IPS-NIHi7 (cell line): ENCODE measurements around the gene GHITM.

Experiments used
- DNase-seq: peaks from one replicate; pipeline ENCODE4 v3.0.0; 2012; ENCODE audit warnings: mixed read lengths; ENCODE audit errors: extremely low spot score

Gene GHITM

GRCh38 chr10:84200537-84201243 lies 61.4 kb downstream of the GHITM start:
- DNase-seq, result no peak

- DNase-seq, result peak; percentile 43
Observed at GRCh38 chr10:84201244-84201606, 61.9 kb downstream of the GHITM start.

- no peak for DNase-seq
Observed at GRCh38 chr10:84201682-84202081, 62.4 kb downstream of the GHITM start.

GRCh38 chr10:84202349-84202748 lies 63.0 kb downstream of the GHITM start:
- DNase-seq, result no peak
